Epithelial cell of prostate (primary cell): ENCODE measurements around the gene CARMIL1.
"Not testable (repeated sequence)": the region's sequence is repeated elsewhere in the genome, so short reads cannot be mapped to it uniquely, and the experiment has no call there.

Experiments
- DNase-seq: peaks from one replicate; pipeline ENCODE4 v3.0.0-alpha.2; 2011; ENCODE audit warnings: low read depth, low spot score
- H3K27ac ChIP-seq: fragments of 450-650 bp; 2 replicates; pipeline ENCODE4 v1.5.1; 2017; ENCODE audit warnings: mild to moderate bottlenecking

Gene CARMIL1

DNA sequence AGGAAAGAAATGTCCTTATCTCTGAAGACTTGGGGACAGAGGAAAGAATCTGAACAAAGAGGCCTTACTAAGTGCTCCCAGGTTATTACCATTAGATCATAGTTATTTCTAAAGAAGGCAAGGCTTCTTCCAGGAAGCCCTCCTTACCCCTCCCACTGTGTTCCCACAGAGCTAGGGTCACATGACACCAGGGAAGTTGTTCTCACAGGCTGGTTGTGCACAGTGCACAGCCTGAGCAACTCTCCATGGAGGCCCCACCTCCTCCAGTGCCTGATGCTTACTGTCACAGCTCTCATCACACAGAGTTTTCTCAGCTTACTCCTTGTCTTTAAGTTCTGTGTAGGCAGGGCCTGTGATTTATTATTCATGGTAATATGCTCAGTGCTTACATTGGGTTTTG lies 303.9 kb downstream of the CARMIL1 start:
- H3K27ac ChIP-seq = no peak overlapping the region
- DNase-seq = no peak

- H3K27ac ChIP-seq = no peak overlapping the region
- no peak for DNase-seq
Observed at GRCh38 chr6:25583906-25584305, 304.7 kb downstream of the CARMIL1 start.

- no peak overlapping the region for H3K27ac ChIP-seq
- DNase-seq = no peak
Observed at GRCh38 chr6:25585225-25585624, 306.1 kb downstream of the CARMIL1 start.

GRCh38 chr6:25586119-25586518 lies 306.9 kb downstream of the CARMIL1 start:
- DNase-seq, H3K27ac ChIP-seq: not testable (repeated sequence)

- no peak for DNase-seq
- no peak overlapping the region for H3K27ac ChIP-seq
Observed at GRCh38 chr6:25586927-25587326, 307.8 kb downstream of the CARMIL1 start.

GRCh38 chr6:25590986-25591385 lies 311.8 kb downstream of the CARMIL1 start:
- H3K27ac ChIP-seq = no peak overlapping the region
- DNase-seq = no peak

GRCh38 chr6:25596928-25597818 lies 318.0 kb downstream of the CARMIL1 start:
- no peak overlapping the region for H3K27ac ChIP-seq
- DNase-seq = no peak

DNA sequence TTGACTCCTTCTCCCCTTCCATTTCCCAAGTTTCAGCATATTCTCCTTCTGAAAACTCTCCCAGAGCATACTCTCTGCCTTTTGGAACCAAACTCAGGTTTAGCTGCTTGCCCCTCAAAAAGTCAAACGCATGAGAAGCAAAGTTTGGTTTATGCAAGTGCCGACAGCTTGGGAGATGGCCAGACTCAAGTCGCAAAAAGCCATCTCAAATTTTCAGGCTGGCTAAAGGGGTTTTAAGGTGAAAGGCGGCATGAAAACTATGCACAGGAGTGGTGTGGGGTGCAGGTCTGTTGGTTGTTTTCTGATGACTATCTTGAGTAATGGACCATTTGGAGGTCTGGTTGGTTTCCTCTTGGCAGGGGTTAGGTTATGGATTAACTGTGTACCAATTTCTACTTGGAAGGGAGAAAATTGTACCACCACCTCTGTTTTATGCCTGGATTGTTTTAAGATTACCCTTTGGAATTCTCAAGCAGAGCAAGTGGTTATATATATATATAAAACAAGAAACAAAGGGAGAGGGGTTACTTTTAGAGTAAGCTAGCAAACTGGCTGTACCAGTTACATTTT lies 320.4 kb downstream of the CARMIL1 start:
- no peak overlapping the region for H3K27ac ChIP-seq

DNA sequence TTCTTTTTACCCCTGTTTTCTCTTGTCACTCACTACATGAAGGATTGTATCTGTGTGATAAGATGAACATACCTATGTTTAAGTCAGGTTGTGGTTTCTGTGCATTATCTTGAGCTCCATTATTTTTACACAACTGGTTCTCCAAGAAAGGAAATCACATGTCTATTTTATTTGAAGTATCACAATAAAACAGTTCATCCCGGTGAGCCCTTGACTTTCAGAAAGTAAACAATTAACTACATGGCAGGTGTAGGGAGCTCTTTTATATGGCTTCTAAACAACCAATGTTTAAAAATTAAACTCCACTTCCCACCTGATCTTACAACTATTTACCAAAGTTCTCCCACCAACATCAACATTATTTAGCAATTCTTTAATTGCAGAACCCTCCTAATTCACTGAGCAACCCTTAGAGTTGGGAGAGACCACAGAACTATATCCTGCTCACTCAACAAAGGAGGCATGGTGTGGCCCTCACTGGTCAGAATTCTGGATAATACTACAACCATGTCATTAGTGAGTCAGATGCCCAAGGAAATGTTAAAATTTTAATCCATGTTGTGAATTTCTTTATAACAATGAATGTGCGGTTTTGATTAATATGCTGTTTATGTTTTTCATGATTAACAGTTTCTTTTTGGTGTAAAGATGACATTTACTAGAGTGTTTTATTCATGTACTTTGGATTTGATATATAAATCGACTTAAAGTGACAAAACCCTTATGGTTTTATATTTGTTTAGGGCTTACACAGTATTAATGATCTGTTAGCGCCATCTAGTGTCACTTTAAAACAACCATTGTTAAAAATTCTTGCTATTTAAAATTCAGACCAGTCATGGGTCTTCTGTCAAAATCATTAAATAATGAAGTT lies 322.9 kb downstream of the CARMIL1 start:
- DNase-seq = no peak
- no peak overlapping the region for H3K27ac ChIP-seq

More for the DNA sequence above, 320.4 kb downstream of the CARMIL1 start:
- no peak for DNase-seq

GRCh38 chr6:25602674-25602982 lies 323.5 kb downstream of the CARMIL1 start:
- H3K27ac ChIP-seq = no peak overlapping the region
- no peak for DNase-seq

GRCh38 chr6:25603251-25603650 lies 324.1 kb downstream of the CARMIL1 start:
- H3K27ac ChIP-seq = no peak overlapping the region
- DNase-seq = no peak

DNA sequence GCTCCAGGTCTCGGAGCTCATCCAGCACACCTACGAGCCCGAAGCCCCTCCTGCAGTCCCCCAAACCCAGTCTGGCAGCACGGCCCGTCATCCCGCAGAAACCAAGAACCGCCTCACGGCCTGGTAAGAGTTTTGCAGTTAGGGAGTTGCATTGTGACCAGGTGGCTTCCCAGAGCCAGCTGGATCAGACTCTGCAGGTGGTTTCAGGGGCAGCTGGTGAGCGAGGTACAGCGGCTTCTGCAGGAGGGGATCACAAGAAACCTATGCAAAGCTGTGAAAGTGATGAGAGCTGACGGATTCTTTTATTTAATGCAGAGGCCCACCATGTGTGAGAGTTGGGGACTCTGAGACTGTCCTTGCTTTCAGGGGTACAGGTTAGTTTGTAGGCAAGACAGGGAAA lies 327.0 kb downstream of the CARMIL1 start:
- no peak for DNase-seq
- H3K27ac ChIP-seq = no peak overlapping the region

DNA sequence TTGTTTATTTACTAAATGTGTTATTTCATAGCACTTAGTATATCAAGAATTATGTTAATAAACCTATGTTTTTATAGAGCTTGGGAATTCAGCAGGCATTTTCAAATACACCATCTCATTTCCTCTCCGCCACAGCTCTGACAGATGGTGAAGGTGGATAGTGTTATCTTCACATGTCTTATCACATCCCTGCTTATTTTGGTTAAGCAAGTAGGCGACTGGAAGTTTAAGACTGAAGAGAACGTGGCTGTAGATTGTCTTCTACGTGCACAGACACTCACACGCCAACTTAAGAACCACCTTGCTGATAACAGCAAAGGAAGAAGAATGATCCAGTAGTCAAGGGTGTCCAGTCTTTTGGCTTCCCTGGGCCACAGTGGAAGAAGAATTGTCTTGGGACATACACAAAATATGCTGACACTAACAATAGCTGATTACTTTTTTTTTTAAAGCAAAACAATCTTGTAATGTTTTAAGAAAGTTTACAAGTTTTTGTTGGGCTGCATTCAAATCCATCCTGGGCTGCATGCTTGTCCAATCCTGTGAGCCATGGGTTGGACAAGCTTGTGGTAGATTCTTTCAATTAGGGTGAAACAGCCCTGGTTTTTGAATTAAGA lies 329.5 kb downstream of the CARMIL1 start:
- no peak for DNase-seq
- no peak overlapping the region for H3K27ac ChIP-seq

DNA sequence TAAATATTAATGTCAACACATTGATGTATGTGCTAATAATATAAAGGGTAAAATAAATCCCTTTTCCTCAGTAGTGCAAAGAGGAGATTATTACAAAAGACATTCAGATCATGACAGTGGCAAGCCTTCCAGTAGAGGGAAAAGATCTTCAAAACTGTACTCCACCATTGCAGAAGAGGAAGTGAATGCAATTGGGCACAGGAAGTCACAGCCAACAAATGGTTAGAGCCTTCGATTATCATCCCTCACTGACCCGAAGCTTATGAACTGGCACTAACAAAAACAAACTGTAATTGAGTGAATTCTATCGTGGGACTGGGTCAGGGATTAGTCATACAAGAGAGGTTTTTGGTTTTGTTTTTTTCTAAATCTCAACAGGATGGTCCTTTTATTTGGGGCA lies 333.5 kb downstream of the CARMIL1 start:
- H3K27ac ChIP-seq = no peak overlapping the region
- no peak for DNase-seq

DNA sequence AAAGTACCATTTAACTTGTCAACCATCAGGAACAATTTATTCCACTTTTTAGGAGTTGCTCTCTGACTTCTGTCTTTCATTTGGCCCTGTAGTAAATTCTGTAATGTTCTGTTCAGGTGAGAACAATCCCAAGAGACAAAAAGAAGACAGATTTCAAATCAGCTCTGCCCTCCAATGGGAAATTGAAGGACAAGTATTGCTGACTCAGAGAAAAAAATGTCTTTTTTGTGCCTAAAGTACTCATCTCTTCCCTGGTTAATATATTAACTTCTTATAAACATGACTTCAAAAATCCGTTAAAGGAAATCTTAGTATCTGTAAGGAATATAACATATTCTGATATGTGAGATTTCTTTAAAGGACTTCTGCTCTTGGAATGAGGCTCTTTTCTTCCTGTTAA lies 334.2 kb downstream of the CARMIL1 start:
- DNase-seq = no peak
- H3K27ac ChIP-seq = no peak overlapping the region

DNA sequence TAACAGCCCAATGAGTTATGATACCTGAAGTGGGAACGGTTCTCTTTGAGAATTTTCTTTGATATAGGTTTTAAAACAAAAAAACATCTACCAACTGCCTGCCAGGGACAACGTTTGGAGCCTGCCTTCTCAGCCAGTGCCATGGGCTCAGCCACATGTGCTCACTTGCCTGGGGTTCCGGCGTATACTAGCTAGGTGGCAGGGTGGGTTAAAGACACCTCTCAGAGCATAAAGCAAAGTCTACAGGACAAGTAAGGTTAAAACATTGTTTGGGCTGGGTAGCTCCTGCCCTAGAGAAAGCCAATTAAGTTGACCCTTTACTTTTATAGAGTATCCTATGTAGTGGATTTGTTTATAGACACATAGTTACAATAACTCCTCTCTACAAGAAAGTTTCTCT lies 334.9 kb downstream of the CARMIL1 start:
- H3K27ac ChIP-seq = no peak overlapping the region
- DNase-seq = no peak

DNA sequence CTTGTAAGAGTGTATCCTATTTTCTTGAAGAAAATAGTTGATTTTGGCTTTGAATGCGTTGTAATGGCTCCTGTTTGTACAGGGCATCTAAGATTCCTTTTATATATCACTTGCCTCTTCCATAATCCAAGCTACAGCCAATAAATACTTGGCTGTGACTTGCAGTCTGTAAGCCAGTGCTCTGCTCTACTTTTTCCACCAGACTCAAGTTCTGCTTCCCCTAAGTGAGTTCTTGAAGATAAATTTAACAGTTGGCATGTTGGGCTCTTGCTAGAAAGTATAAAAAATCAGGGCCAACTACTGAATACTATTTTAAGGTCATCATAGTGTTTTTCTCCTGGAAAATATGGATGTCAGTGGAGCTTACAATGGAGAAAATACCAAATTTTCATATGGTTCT lies 336.3 kb downstream of the CARMIL1 start:
- no peak overlapping the region for H3K27ac ChIP-seq
- DNase-seq = no peak

- no peak overlapping the region for H3K27ac ChIP-seq
- no peak for DNase-seq
Observed at GRCh38 chr6:25617997-25618396, 338.8 kb downstream of the CARMIL1 start.

DNA sequence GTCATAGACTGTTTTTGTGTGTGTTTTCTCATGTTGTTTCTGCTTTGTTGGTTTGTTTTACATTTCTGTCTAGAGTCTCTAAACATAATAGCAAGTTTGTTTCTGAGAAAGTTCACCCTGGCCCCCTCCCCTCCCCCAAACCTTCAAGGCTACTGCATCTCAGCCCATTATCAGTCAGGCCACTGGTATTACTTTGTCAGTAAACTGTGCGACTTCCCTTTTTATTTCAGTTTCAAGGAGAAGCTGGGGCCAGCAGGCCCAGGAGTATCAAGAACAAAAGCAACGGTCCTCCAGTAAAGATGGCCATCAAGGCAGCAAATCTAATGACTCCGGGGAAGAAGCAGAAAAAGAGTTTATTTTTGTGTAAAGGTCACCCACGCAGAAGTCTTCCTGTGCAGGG lies 340.0 kb downstream of the CARMIL1 start:
- no peak for DNase-seq
- H3K27ac ChIP-seq = no peak overlapping the region

- no peak for DNase-seq
- no peak overlapping the region for H3K27ac ChIP-seq
Observed at GRCh38 chr6:25620391-25620790, 341.2 kb downstream of the CARMIL1 start.

- no peak for DNase-seq
- H3K27ac ChIP-seq = no peak overlapping the region
Observed at GRCh38 chr6:25623065-25623464, 343.9 kb downstream of the CARMIL1 start.
